Mammary epithelial cell (primary cell): ENCODE measurements around the gene TARDBP.
"Not testable (repeated sequence)": the region's sequence is repeated elsewhere in the genome, so short reads cannot be mapped to it uniquely, and the experiment has no call there.

ENCODE experiments used
- CTCF ChIP-seq, 2 donors: IDR thresholded peaks in 1 of 2; conservative IDR thresholded peaks in 1 of 2; 2 replicates each; pipeline ENCODE4 v1.5.1; 2011 to 2012; ENCODE audit warnings: inconsistent platforms in 2 of 2, low read length in 2 of 2, mild to moderate bottlenecking in 2 of 2, control low read depth in 1 of 2, low read depth in 1 of 2; ENCODE audit not compliant: insufficient read depth in 1 of 2; ENCODE audit errors: extremely low read depth in 1 of 2
- EZH2 ChIP-seq: IDR thresholded peaks from 2 replicates; pipeline ENCODE4 v1.6.1; 2012; ENCODE audit warnings: low read length, inconsistent platforms, borderline replicate concordance

DNA sequence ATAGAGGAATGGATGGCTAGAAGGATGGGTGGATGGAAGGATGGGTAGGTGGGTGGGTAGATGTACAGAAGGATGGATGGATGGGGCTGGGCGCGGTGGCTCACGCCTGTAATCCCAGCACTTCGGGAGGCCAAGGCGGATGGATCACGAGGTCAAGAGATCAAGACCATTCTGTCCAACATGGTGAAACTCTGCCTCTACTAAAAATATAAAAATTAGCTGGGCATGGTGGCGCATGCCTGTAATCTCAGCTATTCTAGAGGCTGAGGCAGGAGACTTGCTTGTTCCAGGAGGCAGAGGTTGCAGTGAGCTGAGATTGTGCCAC is 27.6 kb downstream of the TARDBP start:
- not testable (repeated sequence) for TF ChIP-seq CTCF (conservative IDR thresholded peaks at IDR 0.05 in 1 of 2, IDR thresholded peaks at IDR 0.05 in 1 of 2; ENCODE audit: extremely low read depth in 1 of 2, insufficient read depth in 1 of 2, low read depth in 1 of 2, low read length in 2 of 2); EZH2
